HepG2 (cell line): ENCODE measurements around the gene CASS4. TPM values are rescaled to one million over a fixed set of nuclear protein-coding genes. Genes with fewer than 3 reads are reported as not detected.

Source experiments
- ASH2L ChIP-seq: fragments of 300-600, 200-600 bp; sonication (generic); IDR thresholded peaks from 2 replicates; pipeline ENCODE4 v1.7.0; 2017; ENCODE audit warnings: low read depth, mild to moderate bottlenecking, moderate library complexity, mixed read lengths, low read length; ENCODE audit not compliant: insufficient read length
- ATF7-NPFF ChIP-seq: sonication (generic); formaldehyde crosslinking; IDR thresholded peaks from 2 replicates; pipeline ENCODE4 v1.8.1; 2023; ENCODE audit warnings: mild to moderate bottlenecking, low read depth, missing genetic modification reagents, moderate library complexity
- CBX2 ChIP-seq, 2 experiments: fragments of 200-600 bp in 1 of 2; sonication (generic); formaldehyde crosslinking in 1 of 2; IDR thresholded peaks; 2 replicates each; pipeline versions ENCODE4 v1.7.0 to v1.8.1; 2018 to 2022; ENCODE audit warnings: low read depth in 2 of 2, low read length in 1 of 2, mild to moderate bottlenecking in 1 of 2, missing genetic modification reagents in 1 of 2
- KDM2A ChIP-seq: sonication (generic); formaldehyde crosslinking; IDR thresholded peaks from 2 replicates; pipeline ENCODE4 v1.4.0; 2020; ENCODE audit warnings: low read depth, missing genetic modification reagents, borderline replicate concordance
- NCOA5 ChIP-seq: sonication (generic); formaldehyde crosslinking; IDR thresholded peaks from 2 replicates; pipeline ENCODE4 v1.4.0; 2020; ENCODE audit warnings: missing genetic modification reagents
- SAP130 ChIP-seq: IDR thresholded peaks from 2 replicates; pipeline ENCODE4 v1.6.1; 2016; ENCODE audit warnings: low read depth
- SCMH1 ChIP-seq: sonication (generic); formaldehyde crosslinking; IDR thresholded peaks from 2 replicates; pipeline ENCODE4 v1.9.0; 2021; ENCODE audit warnings: missing genetic modification reagents, mild to moderate bottlenecking, borderline replicate concordance
- SMAD9 ChIP-seq: sonication (generic); formaldehyde crosslinking; IDR thresholded peaks from 2 replicates; pipeline ENCODE4 v1.5.1; 2020; ENCODE audit warnings: mild to moderate bottlenecking, missing genetic modification reagents
- SRSF4 ChIP-seq: fragments of 200-400 bp; formaldehyde crosslinking; IDR thresholded peaks from one replicate; pipeline ENCODE4 v1.6.1; 2018; ENCODE audit warnings: mild to moderate bottlenecking, low read depth, low read length, moderate library complexity; ENCODE audit not compliant: poor library complexity, severe bottlenecking
- TOE1 ChIP-seq: sonication (generic); formaldehyde crosslinking; IDR thresholded peaks from 2 replicates; pipeline ENCODE4 v1.4.0; 2020; ENCODE audit warnings: mild to moderate bottlenecking, missing genetic modification reagents
- ZBTB10 ChIP-seq: sonication (generic); formaldehyde crosslinking; IDR thresholded peaks from 2 replicates; pipeline ENCODE4 v1.4.0; 2020; ENCODE audit warnings: missing genetic modification reagents, borderline replicate concordance
- ZBTB2 ChIP-seq: sonication (generic); formaldehyde crosslinking; IDR thresholded peaks from 2 replicates; pipeline ENCODE4 v1.8.0; 2022; ENCODE audit warnings: low read depth, missing genetic modification reagents
- ZNF253 ChIP-seq: sonication (generic); formaldehyde crosslinking; IDR thresholded peaks from 2 replicates; pipeline ENCODE4 v1.8.0; 2022; ENCODE audit warnings: mild to moderate bottlenecking, missing genetic modification reagents, borderline replicate concordance
- ZNF292 ChIP-seq: sonication (generic); formaldehyde crosslinking; IDR thresholded peaks from 2 replicates; pipeline ENCODE4 v1.8.1; 2022; ENCODE audit warnings: mild to moderate bottlenecking, low read depth, missing genetic modification reagents, borderline replicate concordance
- ZNF3 ChIP-seq: IDR thresholded peaks from 2 replicates; pipeline ENCODE4 v1.7.0; 2017; ENCODE audit warnings: inconsistent platforms
- ZNF549 ChIP-seq: sonication (generic); formaldehyde crosslinking; IDR thresholded peaks from 2 replicates; pipeline ENCODE4 v1.5.0; 2020; ENCODE audit warnings: missing genetic modification reagents
- ZNF607 ChIP-seq: sonication (generic); formaldehyde crosslinking; IDR thresholded peaks from 2 replicates; pipeline ENCODE4 v1.5.1; 2020; ENCODE audit warnings: missing genetic modification reagents, mild to moderate bottlenecking, borderline replicate concordance
- ZNF672 ChIP-seq: sonication (generic); formaldehyde crosslinking; IDR thresholded peaks from 2 replicates; pipeline ENCODE4 v1.8.1; 2022; ENCODE audit warnings: missing genetic modification reagents
- polyA plus RNA-seq, 8 experiments: library from polyadenylated mRNA; depleted of rRNA in 3 of 8; stranded (reverse) in 7 of 8; unstranded in 1 of 8; fragments of >200 nt; fragmentation: Illumina TruSeq in 4 of 8; extraction: Trizol in 4 of 8; gene quantifications; 2 replicates each; pipeline versions ENCODE4 v1.2.1 to v1.2.3, GENCODE V29; 2011 to 2016; ENCODE audit warnings: low read depth in 4 of 8, missing spikeins in 1 of 8, mixed read lengths in 1 of 8; ENCODE audit not compliant: insufficient read depth in 1 of 8
- total RNA-seq, 5 experiments: library from RNA; depleted of rRNA; stranded (reverse); fragments of >200 nt; fragmentation: Illumina TruSeq; extraction: Trizol; gene quantifications; 2 replicates each; pipeline ENCODE4 v1.2.3, GENCODE V29; 2016; ENCODE audit warnings: low read depth in 1 of 5
- TF ChIP-seq, protein P1 (sequence below): sonication (generic); formaldehyde crosslinking; IDR thresholded peaks from 2 replicates; pipeline ENCODE4 v1.5.0; 2020; ENCODE audit warnings: mild to moderate bottlenecking, missing genetic modification reagents
- TF ChIP-seq, protein P2 (sequence below): sonication (generic); formaldehyde crosslinking; conservative IDR thresholded peaks from 2 replicates; pipeline ENCODE4 v1.4.0; 2020; ENCODE audit warnings: missing genetic modification reagents

The CASS4 gene
- total and polyA plus RNA-seq, 2 of the 13 experiments (the other 11 are each of a cell fraction or from before 2014, with no cell fraction given), result 0.17 to 0.49 TPM

DNA sequence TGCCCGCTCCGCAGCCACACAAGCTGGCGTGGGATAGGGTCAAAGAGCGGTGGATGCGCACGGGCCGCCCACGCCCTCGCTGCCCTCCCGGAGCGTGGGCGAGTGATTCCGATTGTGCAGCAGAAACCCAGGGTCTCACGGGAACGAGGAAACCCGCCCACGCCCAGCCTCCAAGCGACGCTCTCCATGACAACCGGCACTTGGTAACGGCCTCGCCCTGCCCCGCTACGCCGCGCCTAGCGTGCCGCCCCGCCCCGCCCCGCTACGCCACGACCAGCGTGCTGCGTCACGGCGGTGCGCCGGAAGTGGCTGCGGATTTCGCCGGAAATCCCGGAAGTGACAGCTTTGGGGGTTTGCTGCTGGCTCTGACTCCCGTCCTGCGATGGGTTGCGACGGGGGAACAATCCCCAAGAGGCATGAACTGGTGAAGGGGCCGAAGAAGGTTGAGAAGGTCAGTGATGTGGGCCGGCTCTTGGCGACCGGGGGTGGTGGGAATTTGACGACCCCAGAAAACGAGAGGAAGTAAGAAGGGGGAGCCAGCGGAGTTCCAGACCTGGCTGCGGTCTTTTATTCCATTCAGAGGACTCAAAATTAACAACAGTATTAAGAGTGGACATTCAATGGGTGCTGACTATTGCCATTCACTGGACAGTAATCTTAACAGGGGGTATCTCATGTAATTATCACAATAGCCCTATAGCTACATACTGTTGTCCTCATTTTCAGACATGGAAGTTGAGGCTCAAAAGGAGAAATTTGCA is 56.4 kb downstream of the CASS4 start, which contains the start of gene RTF2 (continued):
- TF ChIP-seq, protein P1, sequence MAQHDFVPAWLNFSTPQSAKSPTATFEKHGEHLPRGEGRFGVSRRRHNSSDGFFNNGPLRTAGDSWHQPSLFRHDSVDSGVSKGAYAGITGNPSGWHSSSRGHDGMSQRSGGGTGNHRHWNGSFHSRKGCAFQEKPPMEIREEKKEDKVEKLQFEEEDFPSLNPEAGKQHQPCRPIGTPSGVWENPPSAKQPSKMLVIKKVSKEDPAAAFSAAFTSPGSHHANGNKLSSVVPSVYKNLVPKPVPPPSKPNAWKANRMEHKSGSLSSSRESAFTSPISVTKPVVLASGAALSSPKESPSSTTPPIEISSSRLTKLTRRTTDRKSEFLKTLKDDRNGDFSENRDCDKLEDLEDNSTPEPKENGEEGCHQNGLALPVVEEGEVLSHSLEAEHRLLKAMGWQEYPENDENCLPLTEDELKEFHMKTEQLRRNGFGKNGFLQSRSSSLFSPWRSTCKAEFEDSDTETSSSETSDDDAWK (CRISPR knock-in tag), result no peak
- peak; percentile 98 for TF ChIP-seq KDM2A (CRISPR knock-in tag)
- no peak for TF ChIP-seq SRSF4
- no peak for TF ChIP-seq NCOA5 (CRISPR knock-in tag)
- TF ChIP-seq ZNF292, result no peak
- TF ChIP-seq ZNF607 (CRISPR knock-in tag), result peak; percentile 98
- TF ChIP-seq SAP130 (CRISPR knock-in tag), result peak; percentile 100
- TF ChIP-seq ZNF672 (CRISPR knock-in tag), result peak; percentile 94
- peak; percentile 97 for TF ChIP-seq ASH2L
- 0 out of 2 replicates have a peak, but pooled peaks have one; percentile 14 for TF ChIP-seq ZNF3 (CRISPR knock-in tag)
- no peak for TF ChIP-seq SMAD9 (CRISPR knock-in tag)
- TF ChIP-seq ZBTB2, result peak; percentile 88
- TF ChIP-seq ZNF549 (CRISPR knock-in tag), result 0 out of 2 replicates have a peak, but pooled peaks have one; percentile 71
- TF ChIP-seq CBX2 (IDR thresholded peaks at IDR 0.05; ENCODE audit: low read depth, low read length), result no peak
- 0 out of 2 replicates have a peak, but pooled peaks have one; percentile 52 for TF ChIP-seq CBX2 (CRISPR knock-in tag; IDR thresholded peaks at IDR 0.05; ENCODE audit: low read depth)
- TF ChIP-seq SCMH1 (CRISPR knock-in tag), result no peak
- TF ChIP-seq, protein P2, sequence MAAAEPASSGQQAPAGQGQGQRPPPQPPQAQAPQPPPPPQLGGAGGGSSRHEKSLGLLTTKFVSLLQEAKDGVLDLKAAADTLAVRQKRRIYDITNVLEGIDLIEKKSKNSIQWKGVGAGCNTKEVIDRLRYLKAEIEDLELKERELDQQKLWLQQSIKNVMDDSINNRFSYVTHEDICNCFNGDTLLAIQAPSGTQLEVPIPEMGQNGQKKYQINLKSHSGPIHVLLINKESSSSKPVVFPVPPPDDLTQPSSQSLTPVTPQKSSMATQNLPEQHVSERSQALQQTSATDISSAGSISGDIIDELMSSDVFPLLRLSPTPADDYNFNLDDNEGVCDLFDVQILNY (CRISPR knock-in tag), result peak; percentile 76
- no peak for TF ChIP-seq ZNF253 (CRISPR knock-in tag)
- 0 out of 2 replicates have a peak, but pooled peaks have one; percentile 77 for TF ChIP-seq TOE1
- peak; percentile 87 for TF ChIP-seq ATF7-NPFF
- peak; percentile 81; the same call in 1 of the 2 replicates for TF ChIP-seq ZBTB10 (CRISPR knock-in tag)
